Measurements from ENCODE around the gene CENPU.

The CENPU gene

DNA sequence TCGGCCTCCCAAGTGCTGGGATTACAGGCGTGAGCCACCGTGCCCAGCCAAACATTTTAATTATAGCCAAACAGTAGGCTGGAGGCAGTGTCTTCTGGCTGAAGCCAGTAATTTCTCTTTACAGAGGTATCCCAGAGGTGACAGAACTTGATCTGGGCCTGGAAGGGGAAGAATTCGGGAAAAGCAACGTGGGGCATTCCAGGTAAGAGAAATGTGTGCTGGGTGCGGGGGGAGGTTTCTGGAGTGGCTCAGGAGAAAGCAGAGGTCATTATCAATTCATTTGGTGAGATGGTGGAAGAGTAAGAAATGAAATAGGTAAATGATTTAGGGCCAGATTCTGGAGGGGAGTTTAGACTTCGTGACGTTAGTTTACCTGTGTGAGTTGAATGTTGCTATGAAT, 82.0 kb downstream of the CENPU start:
- Histone ChIP-seq H3K4me1 (peaks cover 22 to 48% (median 27%) of the 10 kb centered on the region in 10 experiments), H3K27me3 (no peaks in the 10 kb centered on the region), H3K9me3 (replicated peaks in 1 of 11) (no peaks in the 10 kb centered on the region), H4K20me1 (peaks cover 15 to 23% (median 20%) of the 10 kb centered on the region in 11 experiments; a peak in 21 of 22 replicates), H3K36me3 (peaks cover 0 to 26% (median 4%) of the 10 kb centered on the region in 11 experiments; a peak in 11 of 22 replicates), H3K4me3 (no peak overlapping the region), H3K27ac (no peak overlapping the region), H3K4me2 (peak overlapping the region in 2 of 11 experiments; percentile 3 to 30; a peak in 2 of 22 replicates), H3K9ac (no peak overlapping the region)
- TF ChIP-seq Cebpa-rat (IDR thresholded peaks at IDR 0.05), result no peak

DNA sequence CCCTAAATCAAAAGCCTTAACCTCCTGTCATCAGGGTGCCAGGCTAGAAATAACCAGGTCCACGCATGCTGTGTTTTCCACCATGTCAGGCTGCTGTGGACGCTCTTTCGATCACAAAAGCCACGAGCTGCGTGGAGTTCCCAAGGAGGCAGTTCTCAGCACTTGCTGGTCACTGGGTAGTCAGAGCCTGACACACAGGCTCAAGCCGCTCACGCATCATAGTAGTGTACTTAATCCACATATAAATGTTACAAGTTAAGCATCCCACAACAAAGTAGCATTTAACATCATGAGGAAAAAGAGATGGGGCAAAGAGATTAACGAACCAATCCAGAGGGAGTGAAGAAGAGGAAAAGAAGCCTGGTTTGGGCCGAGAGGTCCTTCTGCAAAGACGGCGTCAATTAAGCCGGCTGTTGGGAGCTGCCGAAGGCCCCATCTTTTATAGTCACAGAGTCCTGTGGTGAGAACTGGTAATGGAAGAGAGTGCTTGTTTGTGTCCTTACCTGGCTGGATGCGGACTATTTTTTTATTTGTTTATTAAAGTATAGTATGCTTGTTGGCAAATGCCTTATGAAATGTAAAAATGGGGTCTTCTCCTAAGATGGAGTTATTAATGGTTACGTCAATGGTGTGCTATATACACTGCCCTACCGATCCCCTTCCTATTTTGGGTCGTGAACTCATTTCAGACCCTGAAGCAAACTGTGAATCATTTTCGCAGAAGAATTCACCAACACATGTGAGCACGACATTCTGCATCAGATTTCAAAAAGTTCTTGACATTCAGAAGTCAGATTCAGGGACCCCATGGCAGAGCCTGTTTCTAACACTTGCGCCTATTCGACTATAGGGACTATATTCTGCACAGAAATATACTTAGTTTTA, 83.7 kb downstream of the CENPU start:
- Histone ChIP-seq H3K27ac (peak overlapping the region; percentile 76 to 93 (median 87)), H3K36me3 (peaks cover 0 to 26% (median 15%) of the 10 kb centered on the region in 11 experiments; a peak in 16 of 22 replicates), H3K4me3 (peak overlapping the region; percentile 64 to 95 (median 72)), H3K27me3 (no peaks in the 10 kb centered on the region), H3K4me1 (peaks cover 34 to 52% (median 42%) of the 10 kb centered on the region in 10 experiments), H3K9me3 (replicated peaks in 1 of 11) (no peaks in the 10 kb centered on the region), H4K20me1 (peaks cover 30 to 39% (median 37%) of the 10 kb centered on the region in 11 experiments; a peak in 21 of 22 replicates), H3K4me2 (peak overlapping the region; percentile 81 to 97 (median 88)), H3K9ac (peak overlapping the region; percentile 83 to 98 (median 89))
- TF ChIP-seq Cebpa-rat (IDR thresholded peaks at IDR 0.05), result no peak

DNA sequence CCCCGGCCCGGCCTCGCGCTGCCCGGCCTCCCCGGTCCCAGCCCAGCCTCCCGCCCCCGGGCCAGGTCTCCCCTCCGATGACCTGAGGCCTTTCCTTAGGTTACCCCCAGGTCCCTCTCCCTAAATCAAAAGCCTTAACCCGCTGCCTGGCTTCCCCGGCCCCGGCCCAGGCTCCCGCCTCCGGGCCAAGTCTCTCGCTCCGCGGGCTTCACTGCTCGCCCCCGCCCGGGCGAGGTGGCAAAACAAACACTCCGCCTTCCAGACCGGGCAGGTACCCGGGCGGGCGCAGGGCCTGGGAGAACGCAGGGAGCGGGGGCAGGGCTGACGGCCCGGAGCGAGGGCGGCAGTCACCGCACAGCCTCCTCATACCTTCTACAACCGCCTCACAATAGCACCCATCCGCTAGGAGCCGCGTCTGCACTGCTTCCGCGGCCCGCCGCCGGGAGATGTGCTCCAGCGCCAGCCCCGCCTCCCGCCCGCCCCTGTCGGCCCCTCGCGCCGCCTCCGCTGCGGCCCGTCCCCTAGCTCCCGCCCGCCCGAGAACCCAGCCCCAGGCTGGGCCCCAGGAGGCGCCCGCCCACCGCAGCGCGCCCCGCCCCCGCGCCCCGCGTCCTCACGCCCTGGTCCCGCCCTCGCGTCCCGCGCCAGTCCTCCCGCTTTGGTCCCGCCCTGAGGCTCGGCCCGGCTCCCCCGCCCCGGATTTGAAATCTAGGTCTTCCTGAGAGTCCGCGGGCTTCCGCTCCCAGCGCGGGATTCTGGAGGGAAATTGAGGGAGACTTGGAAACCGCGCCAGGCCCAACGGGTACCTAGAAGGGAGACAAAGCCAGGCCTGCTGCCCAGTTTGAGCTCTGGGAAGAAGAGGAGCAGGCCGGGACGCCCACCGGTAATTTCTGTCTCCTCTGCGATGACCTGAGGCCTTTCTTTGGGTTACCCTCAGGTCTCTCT, 84.6 kb downstream of the CENPU start, which contains the start of the genes CASP3 and PRIMPOL:
Gene CASP3 (minus strand): TSS at position 422 of the 945 bp plus-strand sequence. CDS start 10,994 bp downstream, outside the sequence.
Gene PRIMPOL (plus strand): TSS at position 713 of the 945 bp plus-strand sequence. CDS start 7,403 bp downstream, outside the sequence.
- Histone ChIP-seq H3K4me3 (peak within 1 kb of the TSS; percentile 83 to 98 (median 95)), H3K4me2 (peak within 1 kb of the TSS; percentile 88 to 100 (median 98)), H3K9me3 (replicated peaks in 1 of 11) (no peaks in the 10 kb centered on the region), H3K9ac (peak within 1 kb of the TSS; percentile 90 to 98 (median 97)), H3K27me3 (no peaks in the 10 kb centered on the region), H3K4me1 (peaks cover 37 to 52% (median 44%) of the 10 kb centered on the region in 10 experiments), H3K27ac (peak within 1 kb of the TSS; percentile 89 to 98 (median 93)), H3K36me3 (peaks cover 0 to 34% (median 20%) of the 10 kb centered on the region in 11 experiments; a peak in 18 of 22 replicates), H4K20me1 (peaks cover 31 to 48% (median 46%) of the 10 kb centered on the region in 11 experiments; a peak in 21 of 22 replicates)
- TF ChIP-seq Cebpa-rat (IDR thresholded peaks at IDR 0.05), result no peak

DNA sequence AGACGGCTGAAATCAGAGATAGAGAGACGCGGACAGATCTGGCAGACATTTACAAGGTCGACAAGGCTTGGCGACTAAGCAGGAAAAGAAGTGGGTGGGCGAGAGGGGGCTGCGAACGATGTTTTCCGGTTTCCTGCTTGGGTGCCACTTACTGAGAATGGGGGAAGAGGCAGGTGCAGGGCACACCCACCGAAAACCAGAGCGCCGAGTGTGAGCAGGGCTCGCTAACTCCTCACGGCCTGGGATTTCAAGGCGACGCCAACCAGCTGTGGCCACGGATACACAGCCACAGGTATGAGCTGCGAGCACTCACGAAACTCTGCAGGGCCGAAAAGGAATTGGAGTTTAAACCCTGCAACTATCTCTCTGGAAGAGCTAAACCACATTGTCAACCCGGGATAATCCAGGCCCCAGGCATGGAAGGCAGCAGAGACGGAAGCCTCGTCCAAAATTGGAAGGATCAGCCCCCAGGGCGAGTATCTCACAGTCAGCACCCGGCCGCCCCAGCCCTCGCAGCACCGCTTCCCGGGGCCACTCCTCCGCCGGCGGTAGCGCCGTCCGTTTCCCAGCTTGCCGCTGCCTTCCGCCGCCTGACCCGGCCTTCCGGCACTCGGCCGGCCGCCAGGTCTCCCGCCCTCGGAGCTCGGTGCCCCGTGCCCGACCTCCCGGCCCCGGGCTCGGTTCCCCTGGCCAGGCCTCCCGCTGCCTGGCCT, 85.4 kb downstream of the CENPU start:
- Histone ChIP-seq H3K4me2 (peak overlapping the region; percentile 88 to 100 (median 98)), H3K9me3 (replicated peaks in 1 of 11) (no peaks in the 10 kb centered on the region), H3K36me3 (peaks cover 0 to 40% (median 21%) of the 10 kb centered on the region in 11 experiments; a peak in 18 of 22 replicates), H3K9ac (peak overlapping the region; percentile 90 to 98 (median 97)), H3K4me3 (peak overlapping the region; percentile 83 to 98 (median 95)), H3K27me3 (no peaks in the 10 kb centered on the region), H4K20me1 (peaks cover 31 to 56% (median 48%) of the 10 kb centered on the region in 11 experiments; a peak in 21 of 22 replicates), H3K27ac (peak overlapping the region; percentile 89 to 98 (median 93)), H3K4me1 (peaks cover 37 to 52% (median 44%) of the 10 kb centered on the region in 10 experiments)
- no peak for TF ChIP-seq Cebpa-rat (IDR thresholded peaks at IDR 0.05)

DNA sequence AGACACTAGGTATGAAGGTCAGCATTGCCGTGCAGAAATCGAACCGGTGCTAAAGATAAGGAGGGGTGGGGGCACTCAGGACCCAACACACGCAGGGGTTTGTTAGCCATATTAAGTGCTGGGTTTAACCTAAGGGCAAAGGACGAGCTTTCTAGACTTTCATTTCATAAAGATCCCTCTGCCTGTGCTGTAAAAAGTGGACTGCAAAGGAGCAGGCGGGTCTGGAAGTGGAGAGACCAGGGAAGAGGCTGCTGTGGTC, 85.9 kb downstream of the CENPU start:
- peaks cover 4 to 45% (median 25%) of the 10 kb centered on the region in 11 experiments; a peak in 19 of 22 replicates for H3K36me3 ChIP-seq
- peak overlapping the region; percentile 90 to 98 (median 97) for H3K9ac ChIP-seq
- no peaks in the 10 kb centered on the region for H3K9me3 ChIP-seq (replicated peaks in 1 of 11)
- peaks cover 31 to 61% (median 48%) of the 10 kb centered on the region in 11 experiments; a peak in 21 of 22 replicates for H4K20me1 ChIP-seq
- H3K27me3 ChIP-seq, result no peaks in the 10 kb centered on the region
- peaks cover 37 to 50% (median 44%) of the 10 kb centered on the region in 10 experiments for H3K4me1 ChIP-seq
- H3K4me2 ChIP-seq, result peak overlapping the region; percentile 88 to 100 (median 98)
- TF ChIP-seq Cebpa-rat (IDR thresholded peaks at IDR 0.05), result no peak
- peak overlapping the region; percentile 89 to 98 (median 93) for H3K27ac ChIP-seq
- H3K4me3 ChIP-seq, result peak overlapping the region; percentile 83 to 98 (median 95)

DNA sequence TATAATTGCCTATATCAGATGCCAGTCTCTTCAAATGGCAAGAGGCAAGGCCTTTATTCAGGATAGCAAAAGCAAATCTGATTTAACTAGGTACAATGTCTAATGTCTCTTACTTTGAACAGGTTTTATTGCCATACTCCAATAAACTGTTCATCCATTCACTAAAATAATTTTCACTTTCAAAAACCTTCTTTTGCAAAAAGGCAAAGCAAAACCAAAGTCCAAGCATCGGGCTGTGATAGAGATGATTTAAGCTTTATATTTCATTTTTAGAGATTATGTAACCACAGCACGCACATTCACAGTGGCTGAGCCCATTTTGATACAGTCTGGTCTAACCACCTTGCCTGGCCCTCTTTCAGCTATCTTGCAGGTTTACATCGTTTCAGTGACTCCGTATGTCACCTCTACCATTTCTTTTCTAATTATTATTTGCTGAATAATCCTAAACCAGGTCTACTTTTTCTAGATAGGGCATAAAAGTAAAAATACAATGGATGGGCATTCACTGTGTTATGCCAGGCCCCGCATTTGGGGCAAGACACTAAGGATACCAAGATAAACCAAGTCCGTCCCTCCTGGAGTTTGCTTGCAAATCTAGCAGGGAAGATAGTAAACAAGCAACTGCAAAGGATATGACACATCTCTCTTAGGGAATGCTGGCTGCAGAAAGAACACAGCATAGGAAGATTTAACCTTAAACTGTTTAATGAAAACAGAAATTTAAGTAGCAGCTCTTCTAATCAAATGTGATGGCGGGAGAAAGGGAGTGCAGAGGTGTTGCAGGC, 86.4 kb downstream of the CENPU start:
- Histone ChIP-seq H3K27me3 (no peaks in the 10 kb centered on the region), H3K4me3 (peak overlapping the region; percentile 83 to 98 (median 95)), H3K27ac (peak overlapping the region in 10 of 11 experiments; percentile 90 to 98 (median 93); a peak in 18 of 22 replicates), H3K36me3 (peaks cover 9 to 50% (median 29%) of the 10 kb centered on the region in 11 experiments; a peak in 21 of 22 replicates), H3K4me2 (peak overlapping the region; percentile 88 to 100 (median 98)), H3K4me1 (peaks cover 37 to 49% (median 43%) of the 10 kb centered on the region in 10 experiments), H3K9me3 (replicated peaks in 1 of 11) (no peaks in the 10 kb centered on the region), H4K20me1 (peaks cover 33 to 66% (median 50%) of the 10 kb centered on the region in 11 experiments; a peak in 21 of 22 replicates), H3K9ac (peak overlapping the region; percentile 90 to 98 (median 97))
- no peak for TF ChIP-seq Cebpa-rat (IDR thresholded peaks at IDR 0.05)
